Superior temporal gyrus (tissue), 1 donor: Measurements from ENCODE around the gene HSD17B2.
"Not testable (repeated sequence)": the region's sequence is repeated elsewhere in the genome, so short reads cannot be mapped to it uniquely, and the experiment has no call there.

Source experiments
- DNase-seq: peaks from one replicate; pipeline ENCODE4 v3.0.0-alpha.2; 2016; ENCODE audit errors: extremely low spot score

Gene HSD17B2

DNA sequence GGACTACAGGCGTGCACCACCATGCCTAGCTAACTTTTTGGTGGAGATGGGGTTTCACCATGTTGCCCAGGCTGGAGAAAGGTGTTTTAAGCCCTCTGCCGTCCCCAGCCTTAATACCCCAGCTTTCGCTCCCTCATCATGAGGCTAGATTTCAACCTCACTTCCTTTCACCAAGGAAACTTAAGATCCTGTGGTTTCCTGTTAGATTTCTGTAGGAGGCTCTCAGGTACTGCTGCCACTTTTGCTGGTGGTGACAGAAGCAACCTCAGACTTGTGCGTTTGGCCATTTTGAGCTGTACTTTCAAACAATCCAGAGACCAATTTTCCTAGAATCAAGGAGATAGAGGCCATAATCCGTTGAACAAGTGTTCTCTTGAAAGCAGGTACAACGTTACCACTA is 98.7 kb downstream of the HSD17B2 start:
- DNase-seq: no peak

DNA sequence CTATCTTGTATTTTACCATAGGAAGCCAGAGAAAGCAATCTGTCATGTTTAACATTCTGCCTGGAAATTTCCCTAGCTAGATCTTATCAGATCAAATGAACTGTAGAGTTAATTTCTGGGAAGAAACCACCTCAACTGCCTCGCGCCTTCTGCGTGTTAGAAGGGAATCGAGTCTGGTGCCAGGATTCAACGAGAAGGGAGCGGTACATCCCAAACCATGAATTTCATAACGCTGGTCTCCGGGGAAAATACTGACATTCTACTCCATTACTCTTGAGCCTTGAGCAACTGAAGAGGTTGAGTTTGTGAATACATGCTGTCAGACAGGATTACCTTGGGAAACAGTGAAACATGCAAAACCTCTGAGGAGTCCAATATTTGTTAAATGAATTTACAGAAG is 99.8 kb downstream of the HSD17B2 start:
- DNase-seq: no peak

DNA sequence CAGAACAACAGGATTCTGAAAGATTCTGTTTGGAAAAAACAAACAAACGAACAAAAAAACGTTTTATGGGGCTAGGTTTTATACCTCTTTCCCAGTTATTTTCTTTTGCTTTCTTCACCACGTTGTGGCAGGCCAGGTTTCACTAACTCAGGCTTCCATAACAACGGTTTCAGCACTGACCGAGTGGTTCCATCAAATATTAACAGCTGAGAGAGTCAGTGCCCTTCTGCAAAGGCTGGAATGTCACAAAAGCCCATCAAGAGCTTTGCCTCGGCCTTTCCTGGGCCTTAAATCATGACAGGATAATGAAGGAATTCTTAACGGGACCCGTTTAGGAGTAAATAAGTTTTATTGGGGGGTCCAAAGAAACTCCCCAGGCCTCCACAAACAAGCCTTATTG is 100.8 kb downstream of the HSD17B2 start:
- no peak for DNase-seq

DNA sequence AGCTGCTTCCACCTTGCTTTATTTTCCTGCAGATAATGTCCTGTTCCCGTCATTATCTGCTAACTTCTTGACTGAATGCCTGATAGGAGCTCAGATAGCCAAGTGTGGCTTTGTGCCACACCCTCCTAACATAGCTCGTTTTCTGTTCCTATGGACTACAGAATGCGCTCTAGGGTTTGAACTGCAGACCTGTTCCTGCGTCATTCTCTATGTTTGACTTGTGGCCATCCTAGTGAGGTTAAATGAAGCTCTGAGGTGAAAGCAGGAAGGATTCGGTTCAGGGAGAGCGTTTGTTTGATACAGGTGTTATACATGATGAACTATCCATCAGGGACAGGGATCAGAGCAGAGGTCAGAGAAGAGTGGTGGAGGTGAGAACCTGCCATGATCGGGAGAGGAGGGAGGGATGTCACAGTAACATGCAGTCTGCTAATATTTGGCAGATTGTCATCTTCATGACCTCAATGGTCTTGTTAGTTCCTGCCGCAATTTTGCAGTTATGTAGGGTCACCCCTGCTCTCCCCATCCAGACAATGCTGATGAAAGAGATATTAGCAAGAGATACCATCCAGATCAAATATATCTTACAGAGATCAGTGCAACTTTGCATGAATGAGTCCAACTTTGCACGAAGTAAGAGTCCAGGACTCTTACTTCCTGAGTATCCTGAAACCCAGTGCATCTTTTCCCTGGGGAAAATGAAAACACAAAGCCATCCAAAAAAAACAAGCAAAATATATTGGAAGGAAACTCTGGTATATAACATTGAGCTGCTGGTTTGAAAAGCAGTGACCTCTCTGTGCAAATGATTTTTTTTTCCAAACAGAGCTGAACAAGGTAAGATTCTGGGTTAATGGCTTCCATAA is 102.1 kb downstream of the HSD17B2 start:
- no peak for DNase-seq

DNA sequence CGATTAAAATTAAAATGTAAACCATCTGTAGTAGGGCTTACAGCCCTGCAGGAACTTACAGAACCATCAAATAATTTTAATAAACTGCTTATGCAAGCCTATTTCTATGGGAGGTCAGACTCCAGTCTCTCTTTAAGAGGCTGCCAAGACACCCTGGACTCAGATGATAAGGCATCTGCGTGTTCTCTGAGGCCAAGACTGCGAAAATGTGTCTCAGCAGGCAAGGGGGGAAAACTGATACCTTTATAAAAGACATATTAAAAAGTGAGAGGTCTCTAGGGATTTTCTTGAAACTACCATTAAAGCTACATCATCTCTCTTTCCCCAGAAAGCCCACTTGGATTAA is 102.7 kb downstream of the HSD17B2 start:
- no peak for DNase-seq

DNA sequence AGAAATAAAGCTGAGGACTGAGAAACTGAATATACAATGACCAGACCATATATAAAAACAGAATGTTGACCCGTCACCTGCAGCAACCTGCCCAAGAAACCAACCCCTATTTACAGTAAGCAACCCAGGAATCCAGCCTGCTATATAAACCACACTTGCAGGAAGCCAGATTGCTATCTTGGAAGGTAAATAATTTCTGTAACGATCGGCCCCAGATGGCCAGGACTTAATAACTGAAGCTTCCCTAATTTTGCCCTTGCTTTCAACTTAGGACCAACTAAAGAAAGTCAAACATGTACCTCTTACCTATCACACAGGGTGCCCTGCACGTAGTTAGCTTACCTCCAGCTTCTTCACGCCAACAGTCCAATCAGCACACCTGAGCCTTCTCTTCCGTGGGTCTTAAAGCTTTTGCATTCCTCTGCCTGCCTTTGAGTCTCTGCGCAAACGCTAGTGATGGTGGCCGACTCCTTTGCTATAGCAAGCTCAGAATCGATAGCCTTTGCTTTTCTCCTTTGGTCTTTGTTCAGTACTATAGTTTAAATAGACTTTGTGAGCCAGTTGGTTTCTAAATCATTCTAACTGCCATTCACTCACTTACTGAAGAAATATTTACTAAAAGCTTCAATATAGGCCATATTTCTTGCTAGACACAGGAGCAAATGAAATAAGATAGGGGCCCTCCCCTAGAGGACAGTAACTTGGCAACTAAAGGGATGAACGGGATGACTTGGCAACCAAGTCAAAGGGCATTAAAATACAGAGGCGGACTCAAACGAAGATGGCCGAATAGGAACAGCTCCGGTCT is 103.6 kb downstream of the HSD17B2 start:
- DNase-seq: no peak

DNA sequence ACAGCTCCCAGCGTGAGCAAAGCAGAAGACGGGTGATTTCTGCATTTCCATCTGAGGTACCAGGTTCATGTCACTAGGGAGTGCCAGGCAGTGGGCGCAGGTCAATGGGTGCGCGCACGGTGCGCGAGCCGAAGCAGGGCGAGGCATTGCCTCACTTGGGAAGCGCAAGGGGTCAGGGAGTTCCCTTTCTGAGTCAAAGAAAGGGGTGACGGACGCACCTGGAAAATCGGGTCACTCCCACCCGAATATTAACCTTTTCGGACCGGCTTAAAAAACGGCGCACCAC is 104.2 kb downstream of the HSD17B2 start:
- DNase-seq: not testable (repeated sequence)

DNA sequence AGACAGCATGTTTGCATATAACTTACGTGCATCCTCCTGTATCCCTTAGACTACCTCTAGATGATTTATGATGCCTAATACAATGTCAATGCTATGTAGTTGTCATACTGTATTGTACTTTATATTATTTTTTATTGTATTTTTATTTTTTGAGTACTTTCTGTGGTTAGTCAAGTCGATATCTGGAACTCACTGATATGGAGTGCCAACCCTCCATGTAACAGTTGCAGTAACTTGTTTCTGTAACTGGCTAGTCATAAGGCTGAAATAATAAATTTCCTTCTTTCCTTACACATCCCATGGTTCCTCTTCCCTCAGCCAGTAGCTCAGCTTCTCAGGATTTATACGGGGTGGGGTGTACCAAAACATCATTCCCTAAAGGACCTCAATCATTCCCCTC is 111.5 kb downstream of the HSD17B2 start:
- DNase-seq: no peak

DNA sequence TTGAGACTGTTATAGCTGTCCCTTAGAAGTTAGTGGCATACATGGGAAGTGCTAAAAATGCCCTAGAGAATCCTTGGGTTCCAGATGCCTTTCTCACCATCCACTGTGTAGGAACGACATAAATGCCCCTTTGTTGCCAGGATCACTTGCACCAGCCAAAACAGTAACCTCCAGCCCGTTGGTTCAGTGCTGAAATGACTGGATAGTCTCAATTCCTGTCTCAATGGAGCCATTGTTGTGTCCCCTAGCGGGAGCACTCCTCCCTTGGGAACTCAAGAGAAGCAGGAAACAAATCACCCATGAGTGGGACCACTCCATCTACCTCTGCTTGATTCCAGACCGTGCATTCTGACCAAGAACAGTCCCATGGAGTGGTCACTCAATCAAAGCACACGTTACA is 111.9 kb downstream of the HSD17B2 start:
- DNase-seq: peak; percentile 85

DNA sequence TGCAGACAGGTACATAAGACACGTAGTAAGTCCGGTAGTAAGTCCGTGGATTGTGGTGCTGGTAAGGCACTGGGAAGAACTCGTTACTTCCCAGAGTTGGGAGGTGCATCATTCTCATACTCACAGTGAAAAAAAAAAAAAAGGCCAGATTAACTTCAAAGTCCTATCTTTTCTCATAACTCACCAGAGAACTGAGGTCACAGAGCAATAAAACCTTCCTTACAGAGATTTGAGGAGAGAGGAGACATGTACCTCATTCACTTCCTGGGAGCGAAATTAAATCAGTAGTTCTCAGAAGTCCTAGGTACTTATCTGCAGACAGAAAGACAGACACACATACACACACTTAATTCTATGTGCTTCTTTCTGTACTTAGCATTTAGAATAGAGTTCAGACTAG is 112.5 kb downstream of the HSD17B2 start:
- no peak for DNase-seq
